Ishikawa (cell line): ENCODE data around the gene DOC2A.

Experiments used
- CEBPB ChIP-seq: IDR thresholded peaks from 2 replicates; pipeline ENCODE4 v1.6.1; 2012
- CREB1 ChIP-seq: IDR thresholded peaks from 2 replicates; pipeline ENCODE4 v1.6.1; 2012; ENCODE audit warnings: low read depth
- EGR1 ChIP-seq: IDR thresholded peaks from 2 replicates; pipeline ENCODE4 v1.6.1; 2012
- EP300 ChIP-seq: IDR thresholded peaks from 2 replicates; pipeline ENCODE4 v1.6.1; 2012; ENCODE audit warnings: borderline replicate concordance
- FOXM1 ChIP-seq: IDR thresholded peaks from 2 replicates; pipeline ENCODE4 v1.6.1; 2012; ENCODE audit warnings: low read depth, borderline replicate concordance
- MAX ChIP-seq: IDR thresholded peaks from 2 replicates; pipeline ENCODE4 v1.6.1; 2012
- NFIC ChIP-seq: IDR thresholded peaks from 2 replicates; pipeline ENCODE4 v1.6.1; 2012
- RAD21 ChIP-seq: IDR thresholded peaks from 2 replicates; pipeline ENCODE4 v1.6.1; 2012; ENCODE audit warnings: low read depth
- REST ChIP-seq: IDR thresholded peaks from 2 replicates; pipeline ENCODE4 v1.6.1; 2012; ENCODE audit warnings: low read depth, mild to moderate bottlenecking
- TAF1 ChIP-seq: IDR thresholded peaks from 2 replicates; pipeline ENCODE4 v1.6.1; 2012; ENCODE audit warnings: low read depth, mild to moderate bottlenecking
- TCF12 ChIP-seq: IDR thresholded peaks from 2 replicates; pipeline ENCODE4 v1.6.1; 2012; ENCODE audit warnings: low read depth
- TEAD4 ChIP-seq: IDR thresholded peaks from 2 replicates; pipeline ENCODE4 v1.6.1; 2012
- USF1 ChIP-seq: IDR thresholded peaks from 2 replicates; pipeline ENCODE4 v1.6.1; 2012
- YY1 ChIP-seq: IDR thresholded peaks from 2 replicates; pipeline ENCODE4 v1.6.1; 2012; ENCODE audit warnings: low read depth
- ZBTB7A ChIP-seq: IDR thresholded peaks from 2 replicates; pipeline ENCODE4 v1.6.1; 2012; ENCODE audit warnings: low read depth

Gene DOC2A

GRCh38 chr16:29987371-29988085 is 23.3 kb downstream of the DOC2A start:
- TF ChIP-seq TEAD4: no peak
- no peak for TF ChIP-seq NFIC
- no peak for TF ChIP-seq YY1

- TF ChIP-seq ZBTB7A (no peak), CREB1 (no peak), TEAD4 (no peak), EGR1 (no peak), TCF12 (no peak), MAX (no peak), USF1 (no peak), CEBPB (no peak), EP300 (no peak), TAF1 (no peak), RAD21 (no peak), NFIC (no peak), YY1 (no peak), REST (no peak), FOXM1 (no peak)
Measured at GRCh38 chr16:29986931-29987330, 23.9 kb downstream of the DOC2A start.

GRCh38 chr16:29986231-29986630 is 24.6 kb downstream of the DOC2A start:
- TF ChIP-seq USF1 (no peak), EP300 (no peak), ZBTB7A (no peak), FOXM1 (no peak), CEBPB (no peak), TCF12 (no peak), TAF1 (no peak), EGR1 (no peak), NFIC (no peak), TEAD4 (no peak), YY1 (no peak), REST (no peak), MAX (no peak)

- no peak for TF ChIP-seq TEAD4
- TF ChIP-seq YY1: no peak
Measured at GRCh38 chr16:29985271-29985811, 25.5 kb downstream of the DOC2A start.

GRCh38 chr16:29984764-29985147 is 26.1 kb downstream of the DOC2A start:
- no peak for TF ChIP-seq USF1
- no peak for TF ChIP-seq MAX
- TF ChIP-seq EGR1: no peak
- no peak for TF ChIP-seq REST
- no peak for TF ChIP-seq TEAD4
- no peak for TF ChIP-seq TCF12
- TF ChIP-seq YY1: no peak
- no peak for TF ChIP-seq RAD21
- TF ChIP-seq EP300: no peak
